Esophagus squamous epithelium (tissue), 4 donors: ENCODE measurements around the gene C5orf15.

Experiments used
- CTCF ChIP-seq, 6 experiments: fragments of 450-650 bp in 4 of 6; fragments of 200-600 bp in 2 of 6; sonication (generic) in 2 of 6; IDR thresholded peaks; one replicate each; pipeline ENCODE4 v1.5.1; 2016 to 2019; ENCODE audit warnings: antibody characterized with exemption in 6 of 6, mild to moderate bottlenecking in 4 of 6, moderate library complexity in 4 of 6
- POLR2A ChIP-seq, 4 donors: fragments of 450-650 bp; IDR thresholded peaks; one replicate each; pipeline ENCODE4 v1.6.1; 2017; ENCODE audit warnings: antibody characterized with exemption in 4 of 4, mild to moderate bottlenecking in 4 of 4, moderate library complexity in 3 of 4

- TF ChIP-seq CTCF (IDR thresholded peaks at IDR 0.05) (no peak), POLR2A (IDR thresholded peaks at IDR 0.05) (no peak)
These were observed 2.3 kb downstream of the C5orf15 start for GRCh38 chr5:133966090-133966489.
